HCT116 (cell line): Measurements from ENCODE around the gene BZW2. TPM values are rescaled to one million over a fixed set of nuclear protein-coding genes. Genes with fewer than 3 reads are reported as not detected.
A peak's percentile ranks its signal among the peaks of the same experiment; 100 is the strongest.

Experiments
- ATAC-seq: fragments of 200-7000 bp; cut with Tn5 transposase; 2 replicates; pipeline ENCODE4 v1.9.1; 2020; ENCODE audit warnings: mild to moderate bottlenecking, moderate library complexity
- BruUV-seq: library from RNA; stranded (reverse); fragments of 400-500 nt; replicated peaks from 2 replicates; lab custom pipeline; 2021; lab: Mats Ljungman, UMichigan
- CTCF ChIA-PET: fragments of 300-600 bp; sonication (Branson Sonifier 250); formaldehyde crosslinking; loops from one replicate; lab custom pipeline; 2021; ENCODE audit warnings: antibody characterized with exemption; lab: Charles Lee
- POLR2A ChIA-PET: fragments of 300-600, 350-600 bp; sonication (Branson Sonifier 250); formaldehyde crosslinking; loops from one replicate; lab custom pipeline; 2021; ENCODE audit warnings: antibody characterized with exemption; lab: Charles Lee
- RAD21 ChIA-PET, 2 experiments: fragments of 300-600 bp; sonication (Branson Sonifier 250); formaldehyde crosslinking; loops; one replicate each; lab custom pipeline; 2023; ENCODE audit warnings: low total read pairs in 2 of 2; ENCODE audit not compliant: uncharacterized antibody in 2 of 2, unreplicated experiment in 2 of 2, low non-redundant PET in 1 of 2; lab: Charles Lee
- DNase-seq: peaks from one replicate; pipeline ENCODE4 v3.0.0-alpha.2; 2010; ENCODE audit warnings: low read depth, low spot score
- H2AFZ ChIP-seq: fragments of 200-600 bp; shearing (Covaris generic), sonication (generic); 2 replicates; pipeline ENCODE4 v1.6.1; 2017; ENCODE audit warnings: low read depth, mixed run types, mixed read lengths, antibody characterized with exemption, low read length; ENCODE audit not compliant: poor library complexity, severe bottlenecking
- H3K27ac ChIP-seq: 2 replicates; pipeline ENCODE4 v1.5.1; 2012; ENCODE audit warnings: low read depth, low read length
- H3K27me3 ChIP-seq: fragments of 200-600 bp; sonication (generic); 2 replicates; pipeline ENCODE4 v1.6.1; 2016; ENCODE audit warnings: mixed run types, low read length, mixed read lengths; ENCODE audit not compliant: insufficient read depth
- H3K36me3 ChIP-seq, 2 experiments: fragments of 200-500 bp in 1 of 2; fragments of 200-600 bp in 1 of 2; sonication (Bioruptor generic) in 1 of 2; sonication (generic) in 1 of 2; 2 replicates each; pipeline versions ENCODE4 v1.5.1 to v1.6.1; 2014 to 2016; ENCODE audit warnings: low read length in 2 of 2, inconsistent platforms in 1 of 2, mixed read lengths in 1 of 2, mixed run types in 1 of 2; ENCODE audit not compliant: insufficient read depth in 2 of 2, control insufficient read depth in 1 of 2
- H3K4me1 ChIP-seq, 2 experiments: fragments of 200-600 bp in 1 of 2; sonication (generic) in 1 of 2; 2 replicates each; pipeline versions ENCODE4 v1.5.1 to v1.6.1; 2012 to 2017; ENCODE audit warnings: low read length in 2 of 2, inconsistent platforms in 1 of 2, mild to moderate bottlenecking in 1 of 2, mixed read lengths in 1 of 2, mixed run types in 1 of 2, moderate library complexity in 1 of 2; ENCODE audit not compliant: insufficient read depth in 2 of 2, control insufficient read depth in 1 of 2
- H3K4me2 ChIP-seq: fragments of 200-600 bp; sonication (generic); 2 replicates; pipeline ENCODE4 v1.6.1; 2017; ENCODE audit warnings: mixed run types, low read length, mixed read lengths
- H3K4me3 ChIP-seq, 2 experiments: fragments of 200-600 bp in 1 of 2; sonication (generic) in 1 of 2; replicated peaks in 1 of 2; 2 replicates each; pipeline ENCODE4 v1.5.1; 2011 to 2016; ENCODE audit warnings: low read length in 2 of 2, control low read depth in 1 of 2, low read depth in 1 of 2, mild to moderate bottlenecking in 1 of 2, mixed read lengths in 1 of 2, mixed run types in 1 of 2
- H3K79me2 ChIP-seq: fragments of 200-600 bp; sonication (generic); 2 replicates; pipeline ENCODE4 v1.6.1; 2017; ENCODE audit warnings: mild to moderate bottlenecking, mixed run types, low read length, moderate library complexity, mixed read lengths; ENCODE audit not compliant: insufficient read depth
- H3K9ac ChIP-seq: fragments of 200-600 bp; sonication (generic); 2 replicates; pipeline ENCODE4 v1.6.1; 2016; ENCODE audit warnings: low read length, mixed read lengths
- H3K9me2 ChIP-seq: fragments of 200-600 bp; sonication (generic), shearing (Covaris generic); 2 replicates; pipeline ENCODE4 v1.6.1; 2017; ENCODE audit warnings: mixed run types, mild to moderate bottlenecking, moderate library complexity; ENCODE audit not compliant: insufficient read depth
- H3K9me3 ChIP-seq, 2 experiments: fragments of 200-500 bp in 1 of 2; fragments of 200-600 bp in 1 of 2; sonication (Bioruptor generic) in 1 of 2; sonication (generic) in 1 of 2; 2 replicates each; pipeline ENCODE4 v1.6.1; 2014 to 2017; ENCODE audit warnings: low read length in 2 of 2, mixed read lengths in 2 of 2, inconsistent platforms in 1 of 2, low read depth in 1 of 2, mild to moderate bottlenecking in 1 of 2, mixed run types in 1 of 2, moderate library complexity in 1 of 2; ENCODE audit not compliant: control insufficient read depth in 1 of 2, insufficient read depth in 1 of 2
- H4K20me1 ChIP-seq: fragments of 200-600 bp; sonication (generic), shearing (Covaris generic); 2 replicates; pipeline ENCODE4 v1.6.1; 2017; ENCODE audit warnings: mixed run types, mild to moderate bottlenecking, moderate library complexity; ENCODE audit not compliant: insufficient read depth
- CBX3 ChIP-seq: IDR thresholded peaks from 2 replicates; pipeline ENCODE4 v1.6.1; 2012; ENCODE audit warnings: low read depth
- EZH2 ChIP-seq: fragments of 200-600 bp; sonication (generic); IDR thresholded peaks from 2 replicates; pipeline ENCODE4 v1.6.1; 2017; ENCODE audit warnings: antibody characterized with exemption, mixed run types
- RAD21 ChIP-seq: IDR thresholded peaks from 2 replicates; pipeline ENCODE4 v1.6.1; 2012; ENCODE audit warnings: low read depth, mild to moderate bottlenecking
- REST ChIP-seq: IDR thresholded peaks from 2 replicates; pipeline ENCODE4 v1.6.1; 2012; ENCODE audit warnings: low read depth
- YY1 ChIP-seq: IDR thresholded peaks from 2 replicates; pipeline ENCODE4 v1.6.1; 2011; ENCODE audit warnings: low read length, low read depth, moderate library complexity, mild to moderate bottlenecking; ENCODE audit not compliant: insufficient replicate concordance; ENCODE audit errors: extremely low read depth
- intact Hi-C: fragments of 100-400 bp; cut with micrococcal nuclease; formaldehyde crosslinking; loops from 2 replicates; pipeline ENCODE4 v1.10.0; 2022
- total RNA-seq: library from RNA; stranded (reverse); gene quantifications from one replicate; pipeline ENCODE4 v1.2.1, GENCODE V29; 2021; ENCODE audit not compliant: unreplicated experiment

BZW2 gene
- total RNA-seq, 1 experiment from 2014 or later = 119 TPM

DNA sequence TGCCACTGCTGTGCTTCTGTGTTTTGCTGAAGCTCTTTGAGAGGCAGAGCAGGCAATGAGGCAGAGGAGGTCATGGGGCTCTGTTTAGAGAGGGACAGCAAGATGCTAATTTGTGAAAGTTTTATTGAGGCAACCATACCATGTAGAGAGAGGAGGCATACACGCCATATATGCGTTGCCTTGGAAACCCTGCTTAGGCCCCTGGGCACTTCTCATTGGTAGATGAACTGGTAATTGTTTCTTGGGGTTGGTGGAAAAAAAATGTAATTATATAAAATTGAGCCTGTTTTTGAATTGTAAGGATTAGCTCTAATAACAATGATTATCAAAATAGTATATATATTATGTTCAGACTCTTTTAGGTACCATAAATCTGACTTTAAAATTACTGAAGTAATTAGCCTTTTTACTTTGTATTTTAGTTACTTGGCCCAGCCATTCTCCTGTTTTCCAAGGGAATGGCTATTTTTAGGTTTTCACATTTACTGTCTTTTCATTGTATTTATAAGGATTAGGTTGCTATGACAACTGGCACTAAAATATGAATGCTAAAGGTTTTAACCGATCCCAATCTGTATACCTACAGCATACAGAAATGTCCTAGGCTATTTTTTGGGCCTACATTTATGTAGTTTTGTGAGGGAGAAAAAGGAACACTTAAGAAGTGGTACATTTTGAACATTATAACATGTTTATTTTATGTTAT is 52.4 kb downstream of the BZW2 start (continued):
- TF ChIP-seq EZH2 = no peak
- TF ChIP-seq REST = no peak
- no peak for TF ChIP-seq YY1

DNA sequence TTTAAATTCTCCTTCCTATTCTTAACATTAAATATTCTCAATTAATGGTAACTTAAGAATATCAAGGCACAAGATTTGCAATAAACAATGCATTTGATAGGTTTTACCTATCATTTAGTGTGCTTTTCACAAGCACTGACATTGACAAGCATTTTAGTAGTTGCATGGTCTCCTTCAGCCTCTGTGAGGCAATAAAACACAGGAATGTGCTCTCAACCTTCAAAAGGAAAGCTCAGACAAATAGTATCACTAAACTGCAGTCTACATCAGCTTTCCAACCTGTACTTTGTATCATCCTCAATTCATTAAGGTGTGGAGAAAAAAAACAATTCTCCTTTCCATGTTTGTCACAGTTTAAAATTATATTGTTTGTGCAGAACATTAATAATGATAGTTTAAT is 56.5 kb downstream of the BZW2 start:
- no peak overlapping the region for H3K4me2 ChIP-seq
- ChIA-PET RAD21 (no interaction called here), POLR2A (no interaction called here), CTCF (interaction anchor here (0.6 to 1.7 kb wide), 2 partner anchors 10 to 216 kb away, joined by 3 to 5 read pairs; no protein-coding TSS in a partner anchor)
- BruUV-seq = no TSS peak
- DNase-seq (no peak), ATAC-seq (no peak)
- H3K9me2 ChIP-seq = no peaks in the 10 kb centered on the region
- no peaks in the 10 kb centered on the region for H3K9me3 ChIP-seq
- TF ChIP-seq CBX3 (no peak), RAD21 (peak; percentile 17; the same call in 1 of the 2 replicates)
- no peaks in the 10 kb centered on the region for H3K27me3 ChIP-seq
- no peaks in the 10 kb centered on the region; the same call in none of the 2 replicates for H3K79me2 ChIP-seq
- peaks cover 38 to 41% of the 10 kb centered on the region in 2 experiments for H3K36me3 ChIP-seq
- intact Hi-C loops = no loop called here
- no peak overlapping the region for H3K27ac ChIP-seq
- no peak overlapping the region for H3K9ac ChIP-seq
- no peak overlapping the region for H3K4me3 ChIP-seq
- H2AFZ ChIP-seq = no peak overlapping the region
- no peaks in the 10 kb centered on the region for H3K4me1 ChIP-seq
- H4K20me1 ChIP-seq = no peaks in the 10 kb centered on the region
